HEK293 (cell line): Measurements from ENCODE around the gene TUFM.

Source experiments
- CTCF ChIA-PET: fragments of 350-600 bp; formaldehyde crosslinking; extraction: SDS; loops from one replicate; lab custom pipeline; 2021; ENCODE audit warnings: antibody characterized with exemption; lab: Yijun Ruan, JAX
- POLR2A ChIA-PET: fragments of 300-600 bp; formaldehyde crosslinking; extraction: SDS; loops from one replicate; lab custom pipeline; 2020; ENCODE audit warnings: antibody characterized with exemption, inconsistent platforms; lab: Yijun Ruan, JAX
- H3K27ac ChIP-seq: fragments of 200-500 bp; sonication (Bioruptor generic); 2 replicates; pipeline ENCODE4 v1.5.1; 2014; ENCODE audit warnings: low read depth, low read length, control low read depth, inconsistent platforms; ENCODE audit errors: extremely low read depth
- H3K36me3 ChIP-seq, 2 experiments: fragments of 200-500 bp in 1 of 2; sonication (Bioruptor generic) in 1 of 2; 1 replicate in 1 of 2; 2 replicates in 1 of 2; pipeline ENCODE4 v1.5.1; 2014 to 2017; ENCODE audit warnings: inconsistent platforms in 2 of 2, low read length in 2 of 2; ENCODE audit not compliant: control insufficient read depth in 2 of 2, insufficient read depth in 1 of 2
- H3K4me1 ChIP-seq: fragments of 200-500 bp; sonication (Bioruptor generic); 2 replicates; pipeline ENCODE4 v1.5.1; 2014; ENCODE audit warnings: mild to moderate bottlenecking, low read length, inconsistent platforms; ENCODE audit not compliant: control insufficient read depth, insufficient read depth
- H3K4me3 ChIP-seq: 2 replicates; pipeline ENCODE4 v1.5.1; 2011; ENCODE audit warnings: low read depth, mild to moderate bottlenecking, control low read depth, low read length, moderate library complexity
- H3K9me3 ChIP-seq: fragments of 200-500 bp; sonication (Bioruptor generic); 2 replicates; pipeline ENCODE4 v1.5.1; 2014; ENCODE audit warnings: low read depth, low read length, inconsistent platforms; ENCODE audit not compliant: control insufficient read depth, insufficient read depth
- GLI2 ChIP-seq: fragments of 450-650 bp; formaldehyde crosslinking; IDR thresholded peaks from 2 replicates; pipeline ENCODE4; 2017; ENCODE audit warnings: missing biosample characterization, missing genetic modification characterization, low read depth, borderline replicate concordance
- GLIS2 ChIP-seq: fragments of 450-650 bp; formaldehyde crosslinking; IDR thresholded peaks from 2 replicates; pipeline ENCODE4 v1.5.1; 2016; ENCODE audit warnings: missing biosample characterization, missing genetic modification characterization
- KLF1 ChIP-seq: fragments of 450-650 bp; formaldehyde crosslinking; IDR thresholded peaks from 2 replicates; pipeline ENCODE4 v1.5.1; 2016; ENCODE audit warnings: missing biosample characterization, missing genetic modification characterization
- KLF9 ChIP-seq: fragments of 450-650 bp; formaldehyde crosslinking; IDR thresholded peaks from 2 replicates; pipeline ENCODE4 v1.5.1; 2016; ENCODE audit warnings: missing biosample characterization, missing genetic modification characterization, low read depth
- MYNN ChIP-seq: fragments of 450-650 bp; formaldehyde crosslinking; IDR thresholded peaks from 2 replicates; pipeline ENCODE4 v1.5.1; 2016; ENCODE audit warnings: missing biosample characterization, missing genetic modification characterization, borderline replicate concordance
- RBAK ChIP-seq: fragments of 450-650 bp; formaldehyde crosslinking; IDR thresholded peaks from 2 replicates; pipeline ENCODE4 v1.5.1; 2016; ENCODE audit warnings: missing biosample characterization, missing genetic modification characterization
- ZBTB20 ChIP-seq: fragments of 450-650 bp; formaldehyde crosslinking; IDR thresholded peaks from 2 replicates; pipeline ENCODE4 v1.5.1; 2016; ENCODE audit warnings: missing biosample characterization, missing genetic modification characterization
- ZFP41 ChIP-seq: fragments of 450-650 bp; formaldehyde crosslinking; IDR thresholded peaks from 2 replicates; pipeline ENCODE4 v1.5.1; 2016; ENCODE audit warnings: missing biosample characterization, missing genetic modification characterization, borderline replicate concordance
- ZNF121 ChIP-seq: fragments of 450-650 bp; formaldehyde crosslinking; IDR thresholded peaks from 2 replicates; pipeline ENCODE4 v1.5.1; 2016; ENCODE audit warnings: missing biosample characterization, missing genetic modification characterization
- ZNF146 ChIP-seq: fragments of 450-650 bp; formaldehyde crosslinking; IDR thresholded peaks from 2 replicates; pipeline ENCODE4 v1.5.1; 2016; ENCODE audit warnings: missing biosample characterization, missing genetic modification characterization
- ZNF16 ChIP-seq: fragments of 450-650 bp; formaldehyde crosslinking; IDR thresholded peaks from 2 replicates; pipeline ENCODE4 v1.5.1; 2016; ENCODE audit warnings: low read depth, missing biosample characterization, missing genetic modification characterization
- ZNF341 ChIP-seq: fragments of 450-650 bp; formaldehyde crosslinking; IDR thresholded peaks from 2 replicates; pipeline ENCODE4; 2016; ENCODE audit warnings: low read depth, missing biosample characterization, missing genetic modification characterization
- ZNF707 ChIP-seq: fragments of 450-650 bp; formaldehyde crosslinking; IDR thresholded peaks from 2 replicates; pipeline ENCODE4 v1.5.1; 2016; ENCODE audit warnings: missing biosample characterization, missing genetic modification characterization
- TF ChIP-seq, protein P1 (sequence below): fragments of 450-650 bp; formaldehyde crosslinking; IDR thresholded peaks from 2 replicates; pipeline ENCODE4 v1.5.1; 2016; ENCODE audit warnings: missing biosample characterization, missing genetic modification characterization
- TF ChIP-seq, protein P2 (sequence below): fragments of 450-650 bp; formaldehyde crosslinking; IDR thresholded peaks from 2 replicates; pipeline ENCODE4 v1.5.1; 2016; ENCODE audit warnings: missing biosample characterization, missing genetic modification characterization
- TF ChIP-seq, protein P3 (sequence below): fragments of 450-650 bp; formaldehyde crosslinking; IDR thresholded peaks from 2 replicates; pipeline ENCODE4 v1.5.1; 2016; ENCODE audit warnings: missing biosample characterization, missing genetic modification characterization
- TF ChIP-seq, protein P4 (sequence below): fragments of 450-650 bp; formaldehyde crosslinking; IDR thresholded peaks from 2 replicates; pipeline ENCODE4 v1.5.1; 2016; ENCODE audit warnings: missing biosample characterization, missing genetic modification characterization
- TF ChIP-seq, protein P5 (sequence below): fragments of 450-650 bp; formaldehyde crosslinking; IDR thresholded peaks from 2 replicates; pipeline ENCODE4 v1.5.1; 2016; ENCODE audit warnings: missing biosample characterization, missing genetic modification characterization
- TF ChIP-seq, protein P6 (sequence below): fragments of 450-650 bp; formaldehyde crosslinking; IDR thresholded peaks from 2 replicates; pipeline ENCODE4 v1.5.1; 2016; ENCODE audit warnings: missing biosample characterization, missing genetic modification characterization, borderline replicate concordance

TUFM gene

DNA sequence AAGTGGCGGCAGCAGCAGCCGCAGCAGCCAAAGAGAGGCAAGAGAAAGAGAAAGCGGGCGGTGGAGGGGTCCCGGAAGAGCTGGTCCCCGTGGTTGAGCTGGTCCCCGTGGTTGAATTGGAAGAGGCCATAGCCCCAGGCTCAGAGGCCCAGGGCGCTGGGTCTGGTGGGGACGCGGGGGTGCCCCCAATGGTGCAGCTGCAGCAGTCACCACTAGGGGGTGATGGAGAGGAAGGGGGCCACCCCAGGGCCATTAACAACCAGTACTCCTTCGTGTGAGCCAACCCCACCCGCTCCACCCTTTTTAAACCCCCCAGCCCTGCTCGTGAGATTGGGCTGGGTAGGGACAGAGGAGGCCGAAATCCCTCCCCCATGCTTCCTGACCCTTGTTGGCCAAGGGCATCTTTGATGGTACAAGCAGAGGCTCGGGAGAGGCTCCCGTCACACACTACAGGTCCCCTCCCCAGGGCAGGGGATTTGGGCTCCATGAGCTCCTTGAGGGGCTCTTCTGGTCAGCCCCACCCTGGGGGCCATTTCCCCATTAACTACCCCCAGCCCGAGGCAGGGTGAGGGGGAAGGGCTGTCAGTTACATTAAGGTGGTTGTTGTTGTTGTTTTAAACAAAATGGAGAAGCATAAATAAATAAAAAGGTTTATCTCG lies 27.5 kb upstream of the TUFM start:
- Histone ChIP-seq H3K27ac (no peak overlapping the region), H3K36me3 (peaks cover 14 to 57% of the 10 kb centered on the region in 2 experiments; a peak in 2 of 3 replicates), H3K4me1 (peaks cover 2% of the 10 kb centered on the region), H3K4me3 (no peak overlapping the region), H3K9me3 (no peaks in the 10 kb centered on the region)
- CTCF ChIA-PET, result interaction anchor here (0.5 to 3.4 kb wide), 10 partner anchors 9 to 102 kb away, joined by 3 to 19 read pairs (median 3); partner anchors contain the start of genes RABEP2 and SH2B1
- POLR2A ChIA-PET, result interaction anchor here (1.6 kb wide), 1 partner anchor 10 kb away, joined by 8 read pairs; the partner anchor contains the start of gene SH2B1
- TF ChIP-seq ZNF146 (no peak), RBAK (no peak), ZFP41 (no peak), ZBTB20 (no peak), ZNF341 (tag by site-specific recombination) (peak; percentile 35; the same call in 1 of the 2 replicates), ZNF121 (tag by site-specific recombination) (no peak), GLIS2 (tag by site-specific recombination) (no peak), ZNF16 (tag by site-specific recombination) (no peak), ZNF707 (tag by site-specific recombination) (no peak), GLI2 (tag by site-specific recombination) (no peak), KLF9 (tag by site-specific recombination) (no peak), KLF1 (0 out of 2 replicates have a peak, but pooled peaks have one; percentile 33), MYNN (tag by site-specific recombination) (no peak)
- TF ChIP-seq, protein P1, sequence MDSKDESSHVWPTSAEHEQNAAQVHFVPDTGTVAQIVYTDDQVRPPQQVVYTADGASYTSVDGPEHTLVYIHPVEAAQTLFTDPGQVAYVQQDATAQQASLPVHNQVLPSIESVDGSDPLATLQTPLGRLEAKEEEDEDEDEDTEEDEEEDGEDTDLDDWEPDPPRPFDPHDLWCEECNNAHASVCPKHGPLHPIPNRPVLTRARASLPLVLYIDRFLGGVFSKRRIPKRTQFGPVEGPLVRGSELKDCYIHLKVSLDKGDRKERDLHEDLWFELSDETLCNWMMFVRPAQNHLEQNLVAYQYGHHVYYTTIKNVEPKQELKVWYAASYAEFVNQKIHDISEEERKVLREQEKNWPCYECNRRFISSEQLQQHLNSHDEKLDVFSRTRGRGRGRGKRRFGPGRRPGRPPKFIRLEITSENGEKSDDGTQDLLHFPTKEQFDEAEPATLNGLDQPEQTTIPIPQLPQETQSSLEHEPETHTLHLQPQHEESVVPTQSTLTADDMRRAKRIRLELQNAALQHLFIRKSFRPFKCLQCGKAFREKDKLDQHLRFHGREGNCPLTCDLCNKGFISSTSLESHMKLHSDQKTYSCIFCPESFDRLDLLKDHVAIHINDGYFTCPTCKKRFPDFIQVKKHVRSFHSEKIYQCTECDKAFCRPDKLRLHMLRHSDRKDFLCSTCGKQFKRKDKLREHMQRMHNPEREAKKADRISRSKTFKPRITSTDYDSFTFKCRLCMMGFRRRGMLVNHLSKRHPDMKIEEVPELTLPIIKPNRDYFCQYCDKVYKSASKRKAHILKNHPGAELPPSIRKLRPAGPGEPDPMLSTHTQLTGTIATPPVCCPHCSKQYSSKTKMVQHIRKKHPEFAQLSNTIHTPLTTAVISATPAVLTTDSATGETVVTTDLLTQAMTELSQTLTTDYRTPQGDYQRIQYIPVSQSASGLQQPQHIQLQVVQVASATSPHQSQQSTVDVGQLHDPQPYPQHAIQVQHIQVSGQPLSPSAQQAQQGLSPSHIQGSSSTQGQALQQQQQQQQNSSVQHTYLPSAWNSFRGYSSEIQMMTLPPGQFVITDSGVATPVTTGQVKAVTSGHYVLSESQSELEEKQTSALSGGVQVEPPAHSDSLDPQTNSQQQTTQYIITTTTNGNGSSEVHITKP (tag by site-specific recombination), result peak; percentile 56
- TF ChIP-seq, protein P2, sequence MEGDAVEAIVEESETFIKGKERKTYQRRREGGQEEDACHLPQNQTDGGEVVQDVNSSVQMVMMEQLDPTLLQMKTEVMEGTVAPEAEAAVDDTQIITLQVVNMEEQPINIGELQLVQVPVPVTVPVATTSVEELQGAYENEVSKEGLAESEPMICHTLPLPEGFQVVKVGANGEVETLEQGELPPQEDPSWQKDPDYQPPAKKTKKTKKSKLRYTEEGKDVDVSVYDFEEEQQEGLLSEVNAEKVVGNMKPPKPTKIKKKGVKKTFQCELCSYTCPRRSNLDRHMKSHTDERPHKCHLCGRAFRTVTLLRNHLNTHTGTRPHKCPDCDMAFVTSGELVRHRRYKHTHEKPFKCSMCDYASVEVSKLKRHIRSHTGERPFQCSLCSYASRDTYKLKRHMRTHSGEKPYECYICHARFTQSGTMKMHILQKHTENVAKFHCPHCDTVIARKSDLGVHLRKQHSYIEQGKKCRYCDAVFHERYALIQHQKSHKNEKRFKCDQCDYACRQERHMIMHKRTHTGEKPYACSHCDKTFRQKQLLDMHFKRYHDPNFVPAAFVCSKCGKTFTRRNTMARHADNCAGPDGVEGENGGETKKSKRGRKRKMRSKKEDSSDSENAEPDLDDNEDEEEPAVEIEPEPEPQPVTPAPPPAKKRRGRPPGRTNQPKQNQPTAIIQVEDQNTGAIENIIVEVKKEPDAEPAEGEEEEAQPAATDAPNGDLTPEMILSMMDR (tag by site-specific recombination), result peak; percentile 78
- TF ChIP-seq, protein P3, sequence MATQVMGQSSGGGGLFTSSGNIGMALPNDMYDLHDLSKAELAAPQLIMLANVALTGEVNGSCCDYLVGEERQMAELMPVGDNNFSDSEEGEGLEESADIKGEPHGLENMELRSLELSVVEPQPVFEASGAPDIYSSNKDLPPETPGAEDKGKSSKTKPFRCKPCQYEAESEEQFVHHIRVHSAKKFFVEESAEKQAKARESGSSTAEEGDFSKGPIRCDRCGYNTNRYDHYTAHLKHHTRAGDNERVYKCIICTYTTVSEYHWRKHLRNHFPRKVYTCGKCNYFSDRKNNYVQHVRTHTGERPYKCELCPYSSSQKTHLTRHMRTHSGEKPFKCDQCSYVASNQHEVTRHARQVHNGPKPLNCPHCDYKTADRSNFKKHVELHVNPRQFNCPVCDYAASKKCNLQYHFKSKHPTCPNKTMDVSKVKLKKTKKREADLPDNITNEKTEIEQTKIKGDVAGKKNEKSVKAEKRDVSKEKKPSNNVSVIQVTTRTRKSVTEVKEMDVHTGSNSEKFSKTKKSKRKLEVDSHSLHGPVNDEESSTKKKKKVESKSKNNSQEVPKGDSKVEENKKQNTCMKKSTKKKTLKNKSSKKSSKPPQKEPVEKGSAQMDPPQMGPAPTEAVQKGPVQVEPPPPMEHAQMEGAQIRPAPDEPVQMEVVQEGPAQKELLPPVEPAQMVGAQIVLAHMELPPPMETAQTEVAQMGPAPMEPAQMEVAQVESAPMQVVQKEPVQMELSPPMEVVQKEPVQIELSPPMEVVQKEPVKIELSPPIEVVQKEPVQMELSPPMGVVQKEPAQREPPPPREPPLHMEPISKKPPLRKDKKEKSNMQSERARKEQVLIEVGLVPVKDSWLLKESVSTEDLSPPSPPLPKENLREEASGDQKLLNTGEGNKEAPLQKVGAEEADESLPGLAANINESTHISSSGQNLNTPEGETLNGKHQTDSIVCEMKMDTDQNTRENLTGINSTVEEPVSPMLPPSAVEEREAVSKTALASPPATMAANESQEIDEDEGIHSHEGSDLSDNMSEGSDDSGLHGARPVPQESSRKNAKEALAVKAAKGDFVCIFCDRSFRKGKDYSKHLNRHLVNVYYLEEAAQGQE, result no peak
- TF ChIP-seq, protein P4, sequence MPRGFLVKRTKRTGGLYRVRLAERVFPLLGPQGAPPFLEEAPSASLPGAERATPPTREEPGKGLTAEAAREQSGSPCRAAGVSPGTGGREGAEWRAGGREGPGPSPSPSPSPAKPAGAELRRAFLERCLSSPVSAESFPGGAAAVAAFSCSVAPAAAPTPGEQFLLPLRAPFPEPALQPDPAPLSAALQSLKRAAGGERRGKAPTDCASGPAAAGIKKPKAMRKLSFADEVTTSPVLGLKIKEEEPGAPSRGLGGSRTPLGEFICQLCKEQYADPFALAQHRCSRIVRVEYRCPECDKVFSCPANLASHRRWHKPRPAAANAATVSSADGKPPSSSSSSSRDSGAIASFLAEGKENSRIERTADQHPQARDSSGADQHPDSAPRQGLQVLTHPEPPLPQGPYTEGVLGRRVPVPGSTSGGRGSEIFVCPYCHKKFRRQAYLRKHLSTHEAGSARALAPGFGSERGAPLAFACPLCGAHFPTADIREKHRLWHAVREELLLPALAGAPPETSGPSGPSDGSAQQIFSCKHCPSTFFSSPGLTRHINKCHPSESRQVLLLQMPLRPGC, result no peak
- TF ChIP-seq, protein P5, sequence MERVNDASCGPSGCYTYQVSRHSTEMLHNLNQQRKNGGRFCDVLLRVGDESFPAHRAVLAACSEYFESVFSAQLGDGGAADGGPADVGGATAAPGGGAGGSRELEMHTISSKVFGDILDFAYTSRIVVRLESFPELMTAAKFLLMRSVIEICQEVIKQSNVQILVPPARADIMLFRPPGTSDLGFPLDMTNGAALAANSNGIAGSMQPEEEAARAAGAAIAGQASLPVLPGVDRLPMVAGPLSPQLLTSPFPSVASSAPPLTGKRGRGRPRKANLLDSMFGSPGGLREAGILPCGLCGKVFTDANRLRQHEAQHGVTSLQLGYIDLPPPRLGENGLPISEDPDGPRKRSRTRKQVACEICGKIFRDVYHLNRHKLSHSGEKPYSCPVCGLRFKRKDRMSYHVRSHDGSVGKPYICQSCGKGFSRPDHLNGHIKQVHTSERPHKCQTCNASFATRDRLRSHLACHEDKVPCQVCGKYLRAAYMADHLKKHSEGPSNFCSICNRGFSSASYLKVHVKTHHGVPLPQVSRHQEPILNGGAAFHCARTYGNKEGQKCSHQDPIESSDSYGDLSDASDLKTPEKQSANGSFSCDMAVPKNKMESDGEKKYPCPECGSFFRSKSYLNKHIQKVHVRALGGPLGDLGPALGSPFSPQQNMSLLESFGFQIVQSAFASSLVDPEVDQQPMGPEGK (tag by site-specific recombination), result peak; percentile 63
- TF ChIP-seq, protein P6, sequence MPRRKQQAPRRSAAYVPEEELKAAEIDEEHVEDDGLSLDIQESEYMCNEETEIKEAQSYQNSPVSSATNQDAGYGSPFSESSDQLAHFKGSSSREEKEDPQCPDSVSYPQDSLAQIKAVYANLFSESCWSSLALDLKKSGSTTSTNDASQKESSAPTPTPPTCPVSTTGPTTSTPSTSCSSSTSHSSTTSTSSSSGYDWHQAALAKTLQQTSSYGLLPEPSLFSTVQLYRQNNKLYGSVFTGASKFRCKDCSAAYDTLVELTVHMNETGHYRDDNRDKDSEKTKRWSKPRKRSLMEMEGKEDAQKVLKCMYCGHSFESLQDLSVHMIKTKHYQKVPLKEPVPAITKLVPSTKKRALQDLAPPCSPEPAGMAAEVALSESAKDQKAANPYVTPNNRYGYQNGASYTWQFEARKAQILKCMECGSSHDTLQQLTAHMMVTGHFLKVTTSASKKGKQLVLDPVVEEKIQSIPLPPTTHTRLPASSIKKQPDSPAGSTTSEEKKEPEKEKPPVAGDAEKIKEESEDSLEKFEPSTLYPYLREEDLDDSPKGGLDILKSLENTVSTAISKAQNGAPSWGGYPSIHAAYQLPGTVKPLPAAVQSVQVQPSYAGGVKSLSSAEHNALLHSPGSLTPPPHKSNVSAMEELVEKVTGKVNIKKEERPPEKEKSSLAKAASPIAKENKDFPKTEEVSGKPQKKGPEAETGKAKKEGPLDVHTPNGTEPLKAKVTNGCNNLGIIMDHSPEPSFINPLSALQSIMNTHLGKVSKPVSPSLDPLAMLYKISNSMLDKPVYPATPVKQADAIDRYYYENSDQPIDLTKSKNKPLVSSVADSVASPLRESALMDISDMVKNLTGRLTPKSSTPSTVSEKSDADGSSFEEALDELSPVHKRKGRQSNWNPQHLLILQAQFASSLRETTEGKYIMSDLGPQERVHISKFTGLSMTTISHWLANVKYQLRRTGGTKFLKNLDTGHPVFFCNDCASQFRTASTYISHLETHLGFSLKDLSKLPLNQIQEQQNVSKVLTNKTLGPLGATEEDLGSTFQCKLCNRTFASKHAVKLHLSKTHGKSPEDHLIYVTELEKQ (tag by site-specific recombination), result no peak
